Body of pancreas (tissue), 4 donors: ENCODE measurements around the gene CENPU. TPM values are rescaled to one million over a fixed set of nuclear protein-coding genes. Genes with fewer than 3 reads are reported as not detected.

Experiments used
- ATAC-seq: fragments of 150-250 bp; one replicate; pipeline ENCODE4 v1.9.1; 2016
- DNase-seq, 4 donors: peaks; one replicate each; pipeline ENCODE4 v3.0.0-alpha.2; 2019
- H3K27ac ChIP-seq, 4 donors: fragments of 200-600 bp; sonication (generic); 1 replicate in 3 of 4; 2 replicates in 1 of 4; pipeline versions ENCODE4 v1.5.1 to v1.6.1; 2016 to 2019; ENCODE audit warnings: mild to moderate bottlenecking in 1 of 4, mixed read lengths in 1 of 4, moderate library complexity in 1 of 4
- H3K27me3 ChIP-seq, 2 donors: fragments of 200-600 bp; sonication (generic); one replicate each; pipeline ENCODE4 v1.6.0; 2016; ENCODE audit warnings: mild to moderate bottlenecking in 1 of 2
- H3K36me3 ChIP-seq, 2 donors: fragments of 200-600 bp; sonication (generic); replicated peaks in 1 of 2; 2 replicates each; pipeline ENCODE4 v1.5.1; 2016; ENCODE audit warnings: low read depth in 2 of 2; ENCODE audit not compliant: insufficient read depth in 1 of 2
- H3K4me1 ChIP-seq: fragments of 200-600 bp; sonication (generic); one replicate; pipeline ENCODE4 v1.6.0; 2016
- H3K4me3 ChIP-seq, 2 donors: fragments of 200-600 bp; sonication (generic); 1 replicate in 1 of 2; 2 replicates in 1 of 2; pipeline ENCODE4 v1.5.1; 2016 to 2019
- H3K9me3 ChIP-seq, 3 donors: fragments of 200-600 bp; sonication (generic); 1 replicate in 2 of 3; 2 replicates in 1 of 3; pipeline ENCODE4 v1.5.1; 2016
- POLR2A ChIP-seq, 3 donors: fragments of 450-650 bp; IDR thresholded peaks; one replicate each; pipeline ENCODE4 v1.6.1; 2016; ENCODE audit warnings: antibody characterized with exemption in 3 of 3, mild to moderate bottlenecking in 2 of 3
- WGBS, 2 donors: methylation state at CpG; one replicate each; pipeline ENCODE4 v1.1.5; 2017; 5-methylcytosine and 5-hydroxymethylcytosine counted together
- intact Hi-C: fragments of 100-400 bp; cut with DNase I; formaldehyde crosslinking; loops from one replicate; pipeline ENCODE4 v1.15.1; 2023
- total RNA-seq, 2 donors: library from RNA; depleted of rRNA; stranded (reverse); fragments of >200 nt; gene quantifications; one replicate each; pipeline ENCODE4 v1.1.0, GENCODE V29; 2016
- TF ChIP-seq, protein P1 (sequence below), 7 experiments: fragments of 450-650 bp in 4 of 7; fragments of 200-600 bp in 3 of 7; sonication (generic) in 3 of 7; IDR thresholded peaks; one replicate each; pipeline ENCODE4 v1.5.1; 2016 to 2019; ENCODE audit warnings: antibody characterized with exemption in 7 of 7

CENPU gene
- total RNA-seq, 2 donors from 2014 or later: 2.1 to 2.3 TPM

DNA sequence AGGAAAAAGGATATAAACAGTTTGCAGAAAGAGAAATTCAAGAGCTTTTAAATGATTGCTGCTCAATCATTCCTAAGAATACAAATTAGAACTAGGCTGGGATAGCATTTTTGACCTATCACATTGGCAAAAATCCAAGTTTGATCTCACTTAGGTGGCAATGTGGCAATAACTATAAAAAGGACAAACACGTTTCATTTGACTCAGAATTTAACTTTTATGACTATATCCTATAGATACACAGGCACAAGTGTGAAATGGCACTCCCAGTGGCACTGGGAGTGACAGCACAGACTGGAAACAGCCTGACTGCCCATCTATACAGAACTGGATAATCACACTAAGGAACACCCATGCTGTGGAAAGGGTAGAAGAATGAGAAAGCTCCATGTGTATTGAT lies 11.1 kb downstream of the CENPU start:
- intact Hi-C loops: no loop called here
- ATAC-seq: no peak
- Histone ChIP-seq H3K27me3 (no peaks in the 10 kb centered on the region), H3K9me3 (no peaks in the 10 kb centered on the region), H3K36me3 (no peaks in the 10 kb centered on the region), H3K4me3 (no peak overlapping the region), H3K4me1 (no peaks in the 10 kb centered on the region), H3K27ac (no peak overlapping the region)
- 26 to 92% methylated on average over 1 of the region's 1 CpG for WGBS, 2 donors
- DNase-seq: no peak
- TF ChIP-seq, protein P1, sequence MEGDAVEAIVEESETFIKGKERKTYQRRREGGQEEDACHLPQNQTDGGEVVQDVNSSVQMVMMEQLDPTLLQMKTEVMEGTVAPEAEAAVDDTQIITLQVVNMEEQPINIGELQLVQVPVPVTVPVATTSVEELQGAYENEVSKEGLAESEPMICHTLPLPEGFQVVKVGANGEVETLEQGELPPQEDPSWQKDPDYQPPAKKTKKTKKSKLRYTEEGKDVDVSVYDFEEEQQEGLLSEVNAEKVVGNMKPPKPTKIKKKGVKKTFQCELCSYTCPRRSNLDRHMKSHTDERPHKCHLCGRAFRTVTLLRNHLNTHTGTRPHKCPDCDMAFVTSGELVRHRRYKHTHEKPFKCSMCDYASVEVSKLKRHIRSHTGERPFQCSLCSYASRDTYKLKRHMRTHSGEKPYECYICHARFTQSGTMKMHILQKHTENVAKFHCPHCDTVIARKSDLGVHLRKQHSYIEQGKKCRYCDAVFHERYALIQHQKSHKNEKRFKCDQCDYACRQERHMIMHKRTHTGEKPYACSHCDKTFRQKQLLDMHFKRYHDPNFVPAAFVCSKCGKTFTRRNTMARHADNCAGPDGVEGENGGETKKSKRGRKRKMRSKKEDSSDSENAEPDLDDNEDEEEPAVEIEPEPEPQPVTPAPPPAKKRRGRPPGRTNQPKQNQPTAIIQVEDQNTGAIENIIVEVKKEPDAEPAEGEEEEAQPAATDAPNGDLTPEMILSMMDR (IDR thresholded peaks at IDR 0.05): no peak
- TF ChIP-seq POLR2A (IDR thresholded peaks at IDR 0.05): no peak

DNA sequence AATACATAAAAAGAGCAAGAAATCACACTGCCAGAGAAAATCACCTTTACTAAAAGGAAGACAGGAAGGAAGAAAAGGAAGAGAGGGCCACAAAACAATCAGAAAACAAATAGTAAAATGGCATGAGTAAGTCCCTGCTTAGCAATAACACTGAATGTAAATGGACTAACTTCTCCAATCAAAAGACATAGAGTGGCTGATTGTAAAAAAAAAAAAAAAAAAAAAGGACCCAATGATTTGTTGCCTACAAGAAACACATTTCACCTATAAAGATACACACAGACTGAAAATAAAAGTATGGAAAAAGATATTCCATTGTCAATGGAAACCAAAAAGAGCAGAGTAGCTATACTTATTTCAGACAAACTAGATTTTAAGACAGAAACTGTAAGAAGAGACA lies 12.6 kb downstream of the CENPU start:
- intact Hi-C loops: no loop called here
- DNase-seq: no peak
- H3K27me3 ChIP-seq: no peaks in the 10 kb centered on the region
- ATAC-seq: no peak
- H3K27ac ChIP-seq: no peak overlapping the region
- TF ChIP-seq, protein P1 (IDR thresholded peaks at IDR 0.05): no peak
- TF ChIP-seq POLR2A (IDR thresholded peaks at IDR 0.05): no peak
- H3K9me3 ChIP-seq: no peaks in the 10 kb centered on the region
- no peaks in the 10 kb centered on the region for H3K4me1 ChIP-seq
- no peak overlapping the region for H3K4me3 ChIP-seq
- H3K36me3 ChIP-seq: no peaks in the 10 kb centered on the region

DNA sequence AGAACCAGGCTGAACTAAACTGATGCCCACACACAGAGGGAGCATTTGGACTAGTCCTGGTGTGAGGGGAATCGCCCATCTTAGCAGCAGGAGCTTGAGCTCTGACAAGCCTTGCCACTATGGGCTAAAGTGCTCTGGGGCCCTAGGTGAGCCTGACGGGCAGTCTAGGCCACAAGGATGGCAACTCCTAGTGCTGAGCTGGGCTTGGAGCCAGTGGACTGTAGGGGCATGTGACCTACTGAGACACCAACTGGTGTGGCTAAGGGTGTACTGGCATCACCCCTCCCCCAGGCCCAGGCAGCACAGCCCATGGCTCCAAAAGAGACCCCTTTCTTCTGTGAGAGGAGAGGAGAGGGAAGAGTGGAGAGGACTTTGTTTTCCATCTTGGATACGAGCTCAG lies 14.5 kb downstream of the CENPU start:
- Histone ChIP-seq H3K4me1 (no peaks in the 10 kb centered on the region), H3K27ac (no peak overlapping the region), H3K9me3 (no peaks in the 10 kb centered on the region), H3K36me3 (no peaks in the 10 kb centered on the region), H3K4me3 (no peak overlapping the region), H3K27me3 (no peaks in the 10 kb centered on the region)
- no peak for ATAC-seq
- WGBS, 2 donors: 100% methylated on average over 2 to 3 of the region's 3 CpGs
- intact Hi-C loops: no loop called here
- no peak for DNase-seq
- no peak for TF ChIP-seq POLR2A (IDR thresholded peaks at IDR 0.05)
- TF ChIP-seq, protein P1 (IDR thresholded peaks at IDR 0.05): no peak

- Histone ChIP-seq H3K27ac (no peak overlapping the region), H3K4me3 (no peak overlapping the region), H3K4me1 (no peaks in the 10 kb centered on the region), H3K27me3 (no peaks in the 10 kb centered on the region), H3K36me3 (no peaks in the 10 kb centered on the region), H3K9me3 (no peaks in the 10 kb centered on the region)
- 85 to 93% methylated on average over 4 of the region's 4 CpGs for WGBS, 2 donors
- DNase-seq (no peak), ATAC-seq (no peak)
- intact Hi-C loops: no loop called here
- TF ChIP-seq, protein P1 (IDR thresholded peaks at IDR 0.05): no peak
- no peak for TF ChIP-seq POLR2A (IDR thresholded peaks at IDR 0.05)
These were observed 18.4 kb downstream of the CENPU start for GRCh38 chr4:184715526-184715925.

GRCh38 chr4:184713887-184714286 lies 20.0 kb downstream of the CENPU start:
- no peak for ATAC-seq
- Histone ChIP-seq H3K36me3 (no peaks in the 10 kb centered on the region), H3K27me3 (no peaks in the 10 kb centered on the region), H3K9me3 (no peaks in the 10 kb centered on the region), H3K4me3 (no peak overlapping the region), H3K4me1 (no peaks in the 10 kb centered on the region), H3K27ac (no peak overlapping the region)
- WGBS, 2 donors: 65 to 73% methylated on average over 2 of the region's 2 CpGs
- DNase-seq: no peak
- intact Hi-C loops: no loop called here
- TF ChIP-seq, protein P1 (IDR thresholded peaks at IDR 0.05): no peak
- no peak for TF ChIP-seq POLR2A (IDR thresholded peaks at IDR 0.05)
